DOHH2 (cell line): Measurements from ENCODE around the gene JUP.

Experiments used
- H3F3A ChIP-seq: fragments of 200-600 bp; sonication (generic), shearing (Covaris generic); 2 replicates; pipeline ENCODE4 v1.6.0; 2016; ENCODE audit warnings: antibody characterized with exemption, mild to moderate bottlenecking; ENCODE audit not compliant: control insufficient read depth, insufficient read depth
- H3K27ac ChIP-seq: fragments of 200-600 bp; sonication (generic); 2 replicates; pipeline ENCODE4 v1.5.1; 2014; ENCODE audit warnings: low read depth, mild to moderate bottlenecking, low read length, moderate library complexity
- H3K27me3 ChIP-seq: fragments of 200-600 bp; sonication (generic); 2 replicates; pipeline ENCODE4 v1.6.1; 2014; ENCODE audit warnings: mild to moderate bottlenecking, low read length, mixed read lengths; ENCODE audit not compliant: control insufficient read depth
- H3K36me3 ChIP-seq: fragments of 200-600 bp; sonication (generic); 2 replicates; pipeline ENCODE4 v1.6.1; 2014; ENCODE audit warnings: mild to moderate bottlenecking, low read length, moderate library complexity, mixed read lengths; ENCODE audit not compliant: control insufficient read depth
- H3K4me1 ChIP-seq: fragments of 200-600 bp; sonication (generic); 2 replicates; pipeline ENCODE4 v1.6.1; 2014; ENCODE audit warnings: mild to moderate bottlenecking, low read length, mixed read lengths; ENCODE audit not compliant: control insufficient read depth
- H3K4me2 ChIP-seq: fragments of 200-600 bp; sonication (generic); 2 replicates; pipeline ENCODE4 v1.6.0; 2014; ENCODE audit warnings: mild to moderate bottlenecking, low read length, moderate library complexity
- H3K4me3 ChIP-seq: fragments of 200-600 bp; sonication (generic); 2 replicates; pipeline ENCODE4 v1.5.1; 2014; ENCODE audit warnings: mild to moderate bottlenecking, low read length, mixed read lengths
- H3K79me2 ChIP-seq: fragments of 200-600 bp; sonication (generic); 2 replicates; pipeline ENCODE4 v1.6.1; 2014; ENCODE audit warnings: mild to moderate bottlenecking, low read length, mixed read lengths; ENCODE audit not compliant: control insufficient read depth
- H3K9me2 ChIP-seq: fragments of 200-600 bp; sonication (generic); replicated peaks from 2 replicates; pipeline ENCODE4 v1.6.1; 2014; ENCODE audit warnings: mild to moderate bottlenecking, low read length, mixed read lengths; ENCODE audit not compliant: control insufficient read depth
- H3K9me3 ChIP-seq: fragments of 200-600 bp; sonication (generic); 2 replicates; pipeline ENCODE4 v1.6.1; 2014; ENCODE audit warnings: antibody characterized with exemption, low read length, mixed read lengths; ENCODE audit not compliant: control insufficient read depth, insufficient read depth
- H4K20me1 ChIP-seq: fragments of 200-600 bp; sonication (generic); 2 replicates; pipeline ENCODE4 v1.6.0; 2014; ENCODE audit warnings: low read depth, mild to moderate bottlenecking, antibody characterized with exemption, low read length, moderate library complexity; ENCODE audit not compliant: control insufficient read depth, insufficient read depth
- CTCF ChIP-seq: fragments of 200-600 bp; sonication (generic); IDR thresholded peaks from one replicate; pipeline ENCODE4 v1.5.1; 2014; ENCODE audit warnings: antibody characterized with exemption, mild to moderate bottlenecking, low read depth, low read length; ENCODE audit not compliant: poor library complexity, severe bottlenecking
- EZH2phosphoT487 ChIP-seq: fragments of 200-600 bp; sonication (generic); IDR thresholded peaks from 2 replicates; pipeline ENCODE4 v1.6.1; 2017; ENCODE audit warnings: borderline replicate concordance, mild to moderate bottlenecking, antibody characterized with exemption, low read length, moderate library complexity, mixed read lengths

JUP gene

GRCh38 chr17:41738801-41739112, 47.8 kb downstream of the JUP start:
- Histone ChIP-seq H3K79me2 (no peaks in the 10 kb centered on the region), H3K9me2 (no peaks in the 10 kb centered on the region), H3K4me3 (no peak overlapping the region), H4K20me1 (no peaks in the 10 kb centered on the region), H3K4me1 (peaks cover 5% of the 10 kb centered on the region), H3F3A (no peaks in the 10 kb centered on the region), H3K27ac (no peak overlapping the region), H3K9me3 (no peaks in the 10 kb centered on the region), H3K36me3 (no peaks in the 10 kb centered on the region), H3K27me3 (peaks cover 14% of the 10 kb centered on the region), H3K4me2 (no peak overlapping the region)
- TF ChIP-seq CTCF (no peak), EZH2phosphoT487 (no peak)

GRCh38 chr17:41738077-41738800, 48.3 kb downstream of the JUP start:
- H3K79me2 ChIP-seq, result no peaks in the 10 kb centered on the region
- TF ChIP-seq CTCF (peak; percentile 95), EZH2phosphoT487 (no peak)
- peaks cover 5% of the 10 kb centered on the region for H3K4me1 ChIP-seq
- H3K27ac ChIP-seq, result no peak overlapping the region
- H3K9me2 ChIP-seq, result no peaks in the 10 kb centered on the region
- H3K9me3 ChIP-seq, result no peaks in the 10 kb centered on the region
- no peaks in the 10 kb centered on the region for H3K36me3 ChIP-seq
- H3K4me3 ChIP-seq, result no peak overlapping the region
- H3F3A ChIP-seq, result no peaks in the 10 kb centered on the region
- H3K27me3 ChIP-seq, result peaks cover 14% of the 10 kb centered on the region
- no peaks in the 10 kb centered on the region for H4K20me1 ChIP-seq
- H3K4me2 ChIP-seq, result no peak overlapping the region

GRCh38 chr17:41737680-41738023, 48.9 kb downstream of the JUP start:
- H3K9me2 ChIP-seq, result no peaks in the 10 kb centered on the region
- no peaks in the 10 kb centered on the region for H3K9me3 ChIP-seq
- TF ChIP-seq EZH2phosphoT487, result no peak
- no peak for TF ChIP-seq CTCF
- H3K4me1 ChIP-seq, result peaks cover 5% of the 10 kb centered on the region
- H3K36me3 ChIP-seq, result no peaks in the 10 kb centered on the region
- H3K79me2 ChIP-seq, result no peaks in the 10 kb centered on the region
- no peak overlapping the region for H3K27ac ChIP-seq
- H3F3A ChIP-seq, result no peaks in the 10 kb centered on the region
- peaks cover 15% of the 10 kb centered on the region for H3K27me3 ChIP-seq
- H4K20me1 ChIP-seq, result no peaks in the 10 kb centered on the region
- H3K4me3 ChIP-seq, result no peak overlapping the region
- no peak overlapping the region for H3K4me2 ChIP-seq
